ENCODE data around the gene ARHGAP24. TPM values are rescaled to one million over a fixed set of nuclear protein-coding genes. Genes with fewer than 3 reads are reported as not detected.

ARHGAP24 gene
- total RNA-seq, 1 donor, result 56.6 TPM

GRCh38 chr4:85478576-85478975, 3.6 kb downstream of the ARHGAP24 start:
- peak; percentile 55 for DNase-seq (ENCODE audit: low read depth)
- H3K4me3 ChIP-seq (ENCODE audit: low read depth, low read length), result no peak overlapping the region
- no peak for TF ChIP-seq CTCF (IDR thresholded peaks at IDR 0.05; ENCODE audit: insufficient read depth, low read depth, low read length)

GRCh38 chr4:85482010-85482738, 7.2 kb downstream of the ARHGAP24 start:
- no peak for TF ChIP-seq CTCF (IDR thresholded peaks at IDR 0.05; ENCODE audit: insufficient read depth, low read depth, low read length)
- H3K4me3 ChIP-seq (ENCODE audit: low read depth, low read length), result no peak overlapping the region
- DNase-seq (ENCODE audit: low read depth), result no peak

DNA sequence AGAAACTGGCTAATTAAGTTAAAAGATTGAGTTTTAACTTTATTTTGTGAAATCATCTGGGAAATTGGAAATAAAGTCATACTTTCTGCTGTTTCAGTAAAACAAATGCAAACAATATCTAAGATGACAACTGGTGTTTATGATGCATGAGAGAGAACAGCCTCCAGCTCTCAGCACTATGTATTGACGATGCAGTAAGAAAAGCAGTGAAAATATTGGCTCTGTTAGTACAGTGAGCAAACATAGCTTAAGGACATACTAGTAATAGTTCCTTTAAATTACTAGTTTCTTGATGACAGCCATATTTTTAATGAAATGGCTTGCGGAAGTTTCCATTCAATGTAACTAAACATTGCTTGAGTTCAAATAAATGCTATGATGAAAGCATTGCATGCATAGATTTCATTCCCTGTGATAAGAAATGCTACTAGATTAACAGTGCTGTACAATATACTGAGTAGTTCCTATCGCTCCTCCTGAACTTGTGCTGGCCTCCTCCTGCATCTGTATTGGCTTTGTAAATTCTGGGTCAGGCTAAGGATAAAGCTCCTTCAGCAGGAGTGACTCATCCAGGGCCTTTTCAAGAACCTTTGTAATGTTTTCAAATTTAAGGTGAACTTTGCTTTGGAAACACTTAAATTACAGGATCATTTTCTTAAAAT, 11.6 kb downstream of the ARHGAP24 start:
- peak; percentile 79 for DNase-seq (ENCODE audit: low read depth)

GRCh38 chr4:85488416-85488815, 13.5 kb downstream of the ARHGAP24 start:
- DNase-seq (ENCODE audit: low read depth), result no peak

More for the DNA sequence above, 11.6 kb downstream of the ARHGAP24 start:
- TF ChIP-seq CTCF (IDR thresholded peaks at IDR 0.05; ENCODE audit: insufficient read depth, low read depth, low read length), result no peak
- H3K4me3 ChIP-seq (ENCODE audit: low read depth, low read length), result no peak overlapping the region

DNA sequence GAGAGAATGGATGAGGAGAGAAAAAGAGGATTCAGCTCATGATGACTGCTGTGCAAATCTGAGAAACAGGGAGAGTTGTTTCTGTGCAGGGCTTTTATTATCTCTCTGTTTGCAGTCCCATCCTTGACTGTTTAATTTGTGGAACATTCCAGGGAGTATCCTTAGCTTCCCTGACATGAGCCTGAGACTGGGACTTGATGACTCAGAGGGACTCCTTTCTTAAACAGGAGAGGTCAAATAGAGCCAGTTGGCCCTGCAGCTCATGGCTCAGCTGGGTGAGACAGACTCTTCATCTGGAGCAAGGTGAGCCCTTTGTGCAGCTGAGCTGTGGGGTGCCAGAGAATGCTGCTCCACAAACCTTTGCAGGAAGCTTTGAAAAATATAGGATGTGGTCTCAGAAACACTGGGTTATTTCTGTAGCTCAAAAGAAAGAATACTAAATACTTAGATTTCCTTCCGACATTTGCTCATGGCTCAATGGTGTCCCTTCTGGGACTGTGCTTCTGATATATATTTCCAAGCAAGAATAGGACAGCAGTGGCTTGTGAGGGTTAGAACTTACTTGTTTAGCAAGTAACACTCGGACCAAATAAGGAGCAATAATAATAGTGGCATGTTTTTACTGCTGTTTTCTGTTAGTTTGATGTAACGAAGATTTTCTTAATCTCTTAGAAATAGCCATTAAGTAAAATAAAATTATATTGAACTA, 14.5 kb downstream of the ARHGAP24 start:
- DNase-seq (ENCODE audit: low read depth), result peak; percentile 86
- no peak overlapping the region for H3K4me3 ChIP-seq (ENCODE audit: low read depth, low read length)
- no peak for TF ChIP-seq CTCF (IDR thresholded peaks at IDR 0.05; ENCODE audit: insufficient read depth, low read depth, low read length)

More at GRCh38 chr4:85488416-85488815, 13.5 kb downstream of the ARHGAP24 start:
- no peak overlapping the region for H3K4me3 ChIP-seq (ENCODE audit: low read depth, low read length)
- no peak for TF ChIP-seq CTCF (IDR thresholded peaks at IDR 0.05; ENCODE audit: insufficient read depth, low read depth, low read length)

GRCh38 chr4:85491527-85491926, 16.6 kb downstream of the ARHGAP24 start:
- DNase-seq (ENCODE audit: low read depth), result no peak
- no peak for TF ChIP-seq CTCF (IDR thresholded peaks at IDR 0.05; ENCODE audit: insufficient read depth, low read depth, low read length)
- H3K4me3 ChIP-seq (ENCODE audit: low read depth, low read length), result no peak overlapping the region
